Dermis blood vessel endothelial cell (primary cell): Measurements from ENCODE around the gene TCAIM. TPM values are rescaled to one million over a fixed set of nuclear protein-coding genes. Genes with fewer than 3 reads are reported as not detected.

Experiments used
- DNase-seq: peaks from one replicate; pipeline ENCODE4 v3.0.0; 2010
- total RNA-seq: library from RNA; depleted of rRNA; stranded (reverse); fragments of >200 nt; gene quantifications from 2 replicates; pipeline ENCODE4 v1.2.3, GENCODE V29; 2014

Gene TCAIM
- total RNA-seq, 1 donor from 2014 or later, result 25.4 TPM

GRCh38 chr3:44446929-44447328, 108.4 kb downstream of the TCAIM start:
- no peak for DNase-seq

- DNase-seq, result no peak
Observed at GRCh38 chr3:44451441-44451840, 112.9 kb downstream of the TCAIM start.

- no peak for DNase-seq
Observed at GRCh38 chr3:44454258-44454657, 115.7 kb downstream of the TCAIM start.

- DNase-seq, result no peak
Observed at GRCh38 chr3:44455318-44455717, 116.8 kb downstream of the TCAIM start.

Other genes starting within 250 kb of the TCAIM start
- not detected in 2 replicates for gene TOPAZ1, start 96.9 kb upstream of the TCAIM start, total RNA-seq
- 9.2 and 10.6 TPM in 2 replicates for gene ZNF445, start 138.9 kb downstream of the TCAIM start, total RNA-seq
- gene ZKSCAN7, start 216.4 kb downstream of the TCAIM start, total RNA-seq, result 1.3 and 2.2 TPM in 2 replicates
- gene ZNF660, start 246.2 kb downstream of the TCAIM start, total RNA-seq, result 0.79 and 2.2 TPM in 2 replicates